HG02678 (cell line): ENCODE data around the gene ASPHD2.

ENCODE experiments used
- ATAC-seq: cut with Tn5 transposase; IDR thresholded peaks from one replicate; pipeline ENCODE4 v1.9.1; 2021; ENCODE audit warnings: mild to moderate bottlenecking, moderate library complexity; ENCODE audit not compliant: unreplicated experiment

Gene ASPHD2

DNA sequence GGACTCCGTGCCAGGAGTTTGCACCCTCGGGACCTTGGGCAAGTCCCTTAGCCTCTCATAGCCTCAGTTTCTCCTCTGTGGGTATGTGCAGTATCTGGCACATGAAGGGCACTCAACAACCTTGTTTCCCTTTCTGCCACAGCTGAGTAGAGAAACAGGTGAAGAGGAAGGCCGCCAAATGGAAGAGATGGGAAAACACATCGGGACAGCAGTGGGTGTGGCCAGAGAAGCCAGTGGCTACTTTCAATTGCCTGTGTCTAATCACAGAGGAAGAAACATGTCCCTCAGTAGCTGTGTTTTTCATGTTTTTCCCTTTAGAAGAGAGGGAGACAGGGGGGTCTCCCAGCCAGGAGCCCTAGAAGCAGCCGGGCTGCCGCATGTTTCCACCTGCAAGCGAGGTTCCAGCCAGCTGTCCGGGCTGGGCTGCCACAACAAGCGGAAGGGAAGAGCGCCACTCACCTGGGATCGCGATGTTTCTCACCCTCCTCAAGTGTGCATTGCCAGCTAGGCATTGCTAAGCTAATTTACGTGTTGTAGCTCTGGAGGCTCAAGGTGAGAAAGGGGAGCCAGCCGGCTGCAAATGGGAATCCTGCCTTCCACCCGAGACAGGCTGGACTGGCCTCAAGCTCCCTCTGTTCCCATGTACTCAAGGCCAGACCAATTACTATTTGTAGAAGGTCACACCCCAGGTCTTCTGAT lies 16.7 kb downstream of the ASPHD2 start:
- ATAC-seq: no peak

DNA sequence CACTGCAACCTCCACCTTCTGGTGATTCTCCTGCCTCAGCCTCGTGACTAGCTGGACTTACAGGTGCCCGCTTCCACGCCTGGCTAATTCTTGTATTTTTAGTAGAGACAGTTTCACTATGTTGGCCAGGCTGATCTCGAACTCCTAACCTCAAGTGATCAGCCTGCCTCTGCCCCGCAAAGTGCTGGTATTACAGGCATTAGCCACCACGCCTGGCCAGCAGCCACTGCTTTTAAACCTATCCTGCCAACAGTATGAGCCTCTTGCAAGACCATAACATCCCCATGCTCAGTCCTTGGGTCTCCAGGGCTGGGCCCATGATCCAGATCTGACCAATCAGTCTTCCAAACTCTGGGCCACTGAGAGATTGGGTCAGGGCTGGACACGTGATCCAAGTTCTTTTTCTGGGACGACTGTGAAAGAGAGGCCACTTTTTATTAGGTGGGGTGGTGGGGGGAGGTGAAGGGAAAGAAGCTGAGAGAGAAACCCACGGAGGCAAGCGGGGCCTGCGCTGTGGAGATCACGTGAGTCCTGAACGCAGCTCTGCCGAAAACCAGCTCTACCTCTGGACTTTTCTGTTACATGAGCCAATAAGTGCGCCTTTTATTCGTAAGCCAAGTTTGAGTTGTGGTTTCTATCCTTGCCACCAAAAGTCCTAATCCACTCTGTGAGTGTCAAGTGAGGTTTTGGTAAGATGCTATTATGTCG lies 17.9 kb downstream of the ASPHD2 start:
- no peak for ATAC-seq

DNA sequence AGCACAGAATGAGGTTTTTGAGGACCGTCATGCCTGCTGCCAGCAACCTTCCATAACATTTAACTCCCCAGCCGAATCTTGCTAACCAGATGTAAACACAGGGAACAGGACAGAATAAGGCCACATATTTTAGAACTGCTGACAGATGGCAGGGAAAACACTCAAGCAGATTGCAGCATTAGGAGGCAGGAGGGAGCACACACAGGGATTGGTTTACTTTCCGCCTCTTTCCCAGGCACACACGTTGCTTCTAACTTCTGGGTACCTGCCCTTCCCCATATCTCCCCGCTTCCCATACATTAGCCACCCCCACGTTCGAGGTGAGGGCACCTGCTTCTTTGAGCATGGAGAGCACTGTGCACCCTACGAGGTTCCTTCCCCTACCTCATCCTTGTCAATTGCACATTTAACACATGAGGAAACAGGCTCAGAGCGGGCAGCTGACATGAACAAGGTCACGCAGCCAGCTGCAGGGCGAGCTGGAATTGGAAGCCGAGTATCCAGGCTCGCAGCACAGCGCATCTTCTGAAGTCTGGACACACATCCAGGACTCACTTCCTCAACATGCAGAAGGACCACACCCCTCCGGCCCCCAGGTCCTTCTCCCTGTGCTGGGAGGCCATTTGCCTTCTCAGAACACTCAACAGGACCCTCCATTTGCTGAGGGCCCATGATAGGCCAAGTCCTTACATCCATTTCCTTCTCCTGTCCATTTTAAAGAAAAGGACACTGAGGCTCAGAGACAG lies 18.7 kb downstream of the ASPHD2 start:
- no peak for ATAC-seq

DNA sequence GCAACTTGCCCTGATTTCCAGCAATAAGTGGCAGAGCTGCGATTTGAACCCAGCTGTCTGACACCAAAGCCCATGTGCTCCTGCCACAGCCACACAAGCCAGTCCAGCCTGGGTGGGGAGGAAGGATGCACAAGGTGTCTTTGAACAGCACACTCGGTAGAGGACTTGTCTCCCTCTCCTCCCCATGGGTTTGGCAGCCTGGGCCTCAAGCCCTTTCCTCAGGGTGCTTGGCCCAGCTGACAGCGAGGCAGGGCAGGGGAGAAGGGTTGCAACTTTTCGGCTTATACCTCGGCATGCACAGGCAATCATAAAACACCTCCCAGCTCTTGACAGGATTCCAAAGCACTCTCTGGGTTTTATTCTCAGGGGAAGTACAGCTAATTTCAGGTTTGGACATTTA lies 19.3 kb downstream of the ASPHD2 start:
- ATAC-seq: no peak

DNA sequence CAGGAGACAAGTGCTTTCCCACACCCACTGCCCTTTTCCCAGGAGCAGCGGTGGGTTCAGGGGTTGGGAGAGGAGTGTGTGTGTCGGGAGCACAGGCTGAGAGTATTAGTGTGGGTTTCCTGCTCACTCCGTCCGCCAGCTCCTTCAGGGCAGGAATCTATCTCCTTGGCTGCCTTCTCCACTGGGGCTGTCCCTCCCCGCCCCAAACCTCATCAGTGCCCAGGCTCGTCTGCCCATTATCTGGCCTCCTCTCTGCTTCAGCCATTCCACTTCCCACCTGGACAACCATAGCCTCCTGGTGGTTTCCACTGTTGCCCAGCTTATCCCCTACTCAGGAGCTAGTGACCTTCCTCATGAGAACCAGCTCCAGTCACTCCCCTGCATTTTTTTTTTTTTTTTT lies 19.9 kb downstream of the ASPHD2 start:
- ATAC-seq: no peak

DNA sequence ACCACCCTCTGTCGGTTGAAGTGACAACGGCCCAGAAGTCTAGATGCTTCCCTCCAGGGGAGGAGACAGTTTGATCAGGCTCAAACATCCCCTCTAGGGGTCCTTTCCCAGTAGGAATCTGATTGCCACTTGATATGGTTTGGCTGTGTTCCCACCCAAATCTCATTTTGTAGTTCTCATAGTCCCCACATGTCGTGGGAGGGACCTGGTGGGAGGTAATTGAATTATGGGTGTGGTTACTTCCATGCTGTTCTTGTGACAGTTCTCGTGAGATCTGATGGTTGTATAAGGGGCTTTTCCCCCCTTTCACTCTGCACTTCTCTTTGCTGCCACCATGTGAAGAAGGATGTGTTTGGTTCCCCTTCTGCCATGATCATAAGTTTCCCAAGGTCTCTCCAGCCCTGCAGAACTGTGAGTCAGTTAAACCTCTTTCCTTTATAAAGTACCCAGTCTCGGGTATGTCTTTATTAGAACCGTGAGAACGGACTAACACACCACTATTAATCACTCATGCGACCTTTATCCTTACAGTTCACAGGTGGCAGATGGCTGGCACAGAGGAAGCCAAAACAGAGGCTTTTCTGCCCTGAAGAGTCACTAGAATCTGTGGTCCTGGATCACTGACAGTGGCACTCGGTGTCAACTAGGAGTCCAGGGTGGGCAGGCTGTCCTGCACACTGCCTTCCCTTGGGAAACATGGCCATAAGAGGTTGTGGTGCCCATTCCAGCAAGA lies 21.6 kb downstream of the ASPHD2 start:
- no peak for ATAC-seq

DNA sequence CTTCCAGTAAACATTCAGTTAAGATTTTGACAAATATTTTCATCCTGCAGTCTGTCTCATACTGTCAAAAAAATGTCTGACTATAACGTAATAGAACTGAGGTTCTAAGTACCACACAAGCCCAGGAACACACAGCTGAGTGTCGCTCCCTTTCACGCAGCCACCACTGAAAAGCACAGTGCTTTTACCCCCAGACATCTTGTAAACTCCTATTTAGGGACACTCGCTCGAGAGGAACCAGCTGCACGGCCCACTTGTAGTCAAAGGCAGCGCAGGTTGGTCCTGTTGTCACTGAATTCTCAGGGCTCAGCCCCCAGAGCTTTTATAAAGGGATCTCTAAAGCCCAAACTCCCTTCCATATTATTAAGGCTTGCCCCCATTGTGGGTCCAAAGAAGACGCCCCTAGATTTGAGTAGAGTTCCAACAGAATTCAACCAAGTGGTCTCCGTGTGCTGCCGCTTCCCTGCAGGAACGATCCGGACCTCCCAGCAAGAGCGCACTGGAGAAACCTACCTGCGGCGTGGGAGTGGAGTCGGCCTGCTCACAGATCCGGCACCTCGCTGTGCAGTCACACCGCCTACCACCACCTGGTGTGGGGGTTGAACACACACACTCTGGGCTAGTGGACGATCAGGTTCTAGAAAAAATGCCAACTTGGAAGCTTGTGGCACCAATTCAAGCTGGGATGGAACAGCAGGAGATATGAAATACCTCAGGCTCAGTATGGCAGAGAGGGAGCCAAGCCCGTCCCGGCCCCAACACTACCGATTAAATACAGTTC lies 23.4 kb downstream of the ASPHD2 start:
- ATAC-seq: no peak

DNA sequence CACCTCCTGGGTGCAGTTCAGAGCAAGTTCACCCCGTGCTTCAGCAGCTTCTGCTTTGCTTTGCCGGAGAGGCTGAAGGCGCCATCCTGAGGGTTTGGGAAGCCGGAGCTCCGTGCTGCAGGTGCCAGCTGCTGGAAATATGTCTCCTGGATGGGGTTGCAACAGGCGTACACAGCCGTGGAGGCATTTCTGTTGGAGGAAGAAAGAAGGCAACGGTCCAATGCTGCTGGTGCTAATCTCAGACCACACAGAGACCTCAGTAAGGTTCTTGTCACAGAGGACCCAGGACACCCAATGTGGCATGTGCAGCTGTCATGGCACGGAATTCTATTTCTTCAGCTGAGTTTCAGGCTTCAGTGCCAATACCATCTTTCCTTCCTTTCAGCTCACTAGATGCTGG lies 24.2 kb downstream of the ASPHD2 start:
- ATAC-seq: no peak

DNA sequence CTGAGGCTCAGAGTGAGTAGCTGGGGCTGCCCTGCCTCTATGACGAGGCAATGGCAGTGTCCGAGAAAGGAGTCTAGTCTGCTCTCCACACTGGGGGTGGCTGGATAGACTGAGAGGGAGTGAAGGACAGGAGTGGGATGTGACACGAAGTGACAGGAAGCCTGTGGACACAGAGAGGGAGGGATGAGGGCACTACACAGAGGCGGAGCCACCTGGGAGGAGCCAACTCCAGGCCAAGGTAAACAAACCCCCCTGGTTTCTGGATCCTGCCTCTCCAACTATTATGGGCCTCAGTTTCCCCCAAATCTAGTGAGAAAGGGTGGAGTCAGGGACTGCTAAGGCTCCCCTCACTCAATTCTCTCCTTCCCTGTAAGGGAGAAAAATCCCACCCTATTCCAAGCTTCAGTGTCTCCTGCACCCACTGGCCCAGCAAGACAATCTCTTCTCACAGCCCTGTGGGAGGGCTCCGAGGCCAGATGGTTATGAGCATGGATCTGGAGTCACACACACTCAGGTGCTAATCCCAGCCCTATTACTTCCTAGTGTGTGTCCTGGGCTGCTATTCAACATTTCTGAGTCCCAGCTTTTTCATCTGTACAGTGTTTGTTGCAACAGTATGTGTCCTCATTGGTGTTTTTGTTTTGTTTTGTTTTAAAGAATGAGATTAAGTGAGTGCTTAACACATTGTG lies 24.9 kb downstream of the ASPHD2 start:
- no peak for ATAC-seq

DNA sequence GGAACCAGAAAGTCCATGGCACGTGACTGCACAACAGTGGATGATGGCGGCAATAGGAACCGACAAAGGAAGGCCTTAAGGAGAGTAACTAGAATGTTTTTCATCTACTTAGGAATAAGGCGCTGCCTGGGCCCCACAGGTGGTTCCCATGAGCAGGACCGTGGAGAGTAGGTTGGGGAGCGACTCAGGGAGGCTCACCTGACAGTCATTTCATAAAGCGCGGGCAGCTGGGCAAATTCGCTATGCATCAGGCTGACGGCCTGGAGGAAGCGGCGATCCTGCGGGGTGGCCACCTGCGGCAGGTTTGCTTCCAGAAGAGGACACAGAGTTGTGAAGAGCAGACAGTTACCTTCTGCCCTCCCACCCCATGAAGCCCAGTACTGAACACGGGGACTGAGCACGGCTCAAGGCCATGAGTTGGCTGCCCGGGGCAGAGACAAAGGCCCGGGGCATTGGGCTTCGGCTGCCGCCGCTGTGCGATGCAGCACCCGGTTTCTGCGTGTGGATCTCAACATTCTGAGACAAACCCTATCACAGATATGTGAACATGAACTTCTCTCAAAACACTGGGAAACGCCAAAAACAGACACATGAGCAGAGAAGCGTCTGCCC lies 28.7 kb downstream of the ASPHD2 start:
- no peak for ATAC-seq

DNA sequence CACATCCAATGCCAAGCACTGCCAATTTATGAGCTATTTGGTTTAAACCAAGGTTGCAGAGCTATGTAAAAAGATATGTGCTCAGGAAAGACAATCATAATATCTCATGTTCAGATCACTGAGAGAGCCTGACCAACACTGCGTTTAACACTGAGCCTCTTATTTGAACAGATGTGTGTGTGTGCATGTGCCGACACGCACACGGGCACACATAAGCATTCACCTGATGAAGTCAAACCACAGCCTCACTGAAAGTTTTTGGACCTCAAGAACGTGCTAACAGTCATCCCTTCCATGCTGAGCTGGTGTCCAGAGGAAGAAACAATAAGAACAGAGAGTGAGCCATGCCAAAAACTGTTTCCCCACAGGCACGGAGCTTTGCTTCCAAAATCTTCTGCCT lies 31.1 kb downstream of the ASPHD2 start:
- no peak for ATAC-seq

DNA sequence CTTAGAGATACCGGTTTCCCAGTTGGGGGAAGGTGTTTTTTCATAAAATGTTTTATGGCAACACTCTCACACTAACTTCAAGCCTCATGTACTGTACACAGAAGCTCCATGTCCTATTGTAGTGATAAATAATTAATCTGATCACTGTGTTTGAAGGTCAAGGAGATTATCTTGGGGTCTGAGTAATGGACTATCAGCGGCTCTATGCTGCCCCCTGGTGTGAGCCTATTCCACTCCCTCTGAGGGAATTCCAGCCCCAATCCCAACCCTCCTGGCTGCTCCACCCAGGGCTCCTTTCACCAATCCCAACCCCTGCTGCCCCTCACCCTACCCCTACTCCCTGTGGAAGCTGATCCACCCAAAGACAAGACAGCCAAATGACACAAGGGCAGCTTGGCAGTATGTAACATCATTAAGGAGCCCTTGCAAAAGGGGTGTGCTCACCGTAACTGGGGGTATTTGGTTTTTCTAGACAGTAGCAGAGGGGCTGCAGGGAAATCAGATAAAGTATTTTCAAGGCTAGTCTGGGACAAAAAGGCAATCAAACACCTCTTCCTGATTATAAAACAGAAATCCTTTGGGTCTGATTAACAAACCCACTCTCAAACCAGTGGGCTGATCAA lies 32.2 kb downstream of the ASPHD2 start:
- no peak for ATAC-seq

DNA sequence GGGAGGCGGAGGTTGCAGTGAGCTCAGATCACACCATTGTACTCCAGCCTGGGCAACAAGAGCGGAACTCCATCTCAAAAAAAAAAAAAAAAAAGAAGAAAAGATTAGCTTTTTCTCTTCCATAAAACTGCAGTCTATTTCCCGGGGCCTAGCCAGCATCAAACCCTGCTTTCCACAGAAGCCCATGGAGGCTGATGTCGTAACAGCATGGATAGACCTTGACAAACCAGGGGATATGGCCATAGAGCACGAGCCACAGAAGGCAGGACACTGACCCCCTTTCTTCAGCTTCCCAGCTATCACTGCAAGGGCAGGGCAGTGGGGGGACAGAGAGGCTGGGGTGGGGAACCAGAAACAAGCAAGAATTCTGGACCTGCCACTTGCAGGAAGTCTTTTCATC lies 33.0 kb downstream of the ASPHD2 start:
- no peak for ATAC-seq

DNA sequence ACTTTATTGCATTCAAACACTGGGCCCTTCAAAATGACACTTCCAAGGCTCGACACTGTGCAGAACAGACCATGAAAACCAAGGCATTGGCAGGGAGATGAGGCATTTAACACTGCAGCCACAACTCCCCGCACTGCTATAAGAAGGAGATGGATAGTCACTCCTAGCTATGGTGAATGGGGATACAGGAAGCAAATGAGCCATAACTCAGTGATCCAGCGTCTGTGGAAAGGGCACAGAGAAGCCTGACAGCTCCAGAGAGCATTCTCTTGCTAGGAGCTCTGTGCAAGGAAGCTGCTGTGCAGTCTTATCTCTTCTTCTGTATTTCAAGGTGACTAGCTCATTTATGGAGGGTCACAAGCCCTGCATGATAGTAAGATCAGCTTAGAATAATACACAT lies 33.6 kb downstream of the ASPHD2 start:
- ATAC-seq: no peak

DNA sequence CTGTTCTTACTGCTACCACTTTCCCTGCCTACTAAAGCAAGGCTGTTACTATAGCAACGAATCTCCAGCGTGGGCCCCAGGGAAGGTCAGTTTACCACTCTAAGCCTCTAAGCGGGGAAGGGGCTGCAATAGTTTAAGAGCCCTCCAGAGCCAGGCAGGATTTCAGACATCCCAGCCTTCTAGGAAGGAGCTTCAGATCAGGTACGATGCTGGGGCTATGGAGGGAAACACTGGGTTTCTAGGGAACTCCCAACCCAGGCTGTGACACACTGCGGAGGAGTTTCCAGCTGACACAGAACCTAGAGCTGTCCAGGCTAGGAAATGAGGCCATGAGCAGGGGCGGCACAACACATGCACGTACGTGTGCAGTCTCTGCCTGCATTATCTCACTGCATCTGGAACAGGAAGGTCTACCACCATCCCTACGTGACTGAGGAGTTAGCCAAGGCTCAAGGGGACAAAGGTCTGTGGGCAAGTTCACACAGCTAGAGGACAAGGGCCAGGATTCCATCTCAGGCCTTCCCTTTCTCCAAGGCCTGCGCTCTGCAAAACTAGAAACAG lies 34.1 kb downstream of the ASPHD2 start:
- ATAC-seq: no peak

DNA sequence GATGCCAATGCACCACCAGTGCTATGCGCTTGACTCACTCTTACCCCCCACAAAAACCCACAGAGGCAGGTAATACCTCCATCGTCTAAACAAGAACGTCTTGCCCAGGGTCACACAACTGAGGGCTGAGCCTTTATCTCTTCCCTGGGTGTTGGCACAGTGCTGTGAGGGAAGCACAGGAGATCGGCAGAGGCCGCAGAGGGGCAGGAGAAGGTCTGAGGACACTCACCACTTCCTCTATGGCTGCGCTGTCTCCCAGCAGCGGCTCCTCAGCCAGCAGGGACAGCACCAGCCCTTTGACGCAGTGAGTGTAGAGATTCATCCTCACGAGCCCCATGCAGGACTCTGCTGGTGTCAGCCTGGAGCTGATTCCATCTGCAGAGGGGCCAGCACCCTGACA lies 34.6 kb downstream of the ASPHD2 start:
- no peak for ATAC-seq

DNA sequence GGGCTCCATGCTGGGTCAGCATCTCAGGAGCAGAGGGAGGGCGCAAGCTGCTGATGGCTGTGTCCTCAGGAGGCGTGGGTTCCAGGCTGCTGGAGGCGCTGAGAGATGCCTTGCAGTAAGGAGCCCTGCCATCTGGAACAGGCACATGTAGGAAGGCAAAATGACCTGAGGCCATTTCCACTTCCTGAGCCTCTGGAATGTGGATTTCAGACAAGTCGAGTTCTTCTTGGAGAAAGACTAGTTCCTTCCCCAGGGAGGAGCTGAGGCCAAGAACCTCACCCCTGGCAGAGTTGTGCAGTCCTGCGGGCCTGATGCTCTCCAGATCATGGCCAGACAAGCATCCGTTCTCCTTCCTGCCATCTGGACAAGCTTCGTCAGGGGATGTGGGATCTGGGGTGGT lies 35.3 kb downstream of the ASPHD2 start:
- ATAC-seq: no peak

DNA sequence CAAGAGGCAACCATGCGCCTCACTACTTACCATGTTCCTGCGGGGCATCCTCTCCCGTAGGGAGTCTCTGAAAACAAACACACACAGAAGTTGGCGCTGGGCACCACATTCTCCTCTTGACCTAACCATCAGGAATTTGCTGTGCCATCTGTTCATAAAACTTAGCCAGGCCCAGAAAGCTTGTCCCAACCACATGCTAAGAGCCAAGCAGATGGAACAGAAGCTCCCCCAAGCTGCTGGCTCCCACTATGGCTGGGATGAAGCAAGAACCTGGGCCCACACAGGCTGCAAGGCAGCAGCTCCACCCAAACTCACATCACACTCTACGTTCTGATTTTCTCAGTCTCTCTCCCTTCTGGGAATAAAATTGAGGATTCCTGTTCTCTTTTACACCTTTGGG lies 37.1 kb downstream of the ASPHD2 start:
- no peak for ATAC-seq

DNA sequence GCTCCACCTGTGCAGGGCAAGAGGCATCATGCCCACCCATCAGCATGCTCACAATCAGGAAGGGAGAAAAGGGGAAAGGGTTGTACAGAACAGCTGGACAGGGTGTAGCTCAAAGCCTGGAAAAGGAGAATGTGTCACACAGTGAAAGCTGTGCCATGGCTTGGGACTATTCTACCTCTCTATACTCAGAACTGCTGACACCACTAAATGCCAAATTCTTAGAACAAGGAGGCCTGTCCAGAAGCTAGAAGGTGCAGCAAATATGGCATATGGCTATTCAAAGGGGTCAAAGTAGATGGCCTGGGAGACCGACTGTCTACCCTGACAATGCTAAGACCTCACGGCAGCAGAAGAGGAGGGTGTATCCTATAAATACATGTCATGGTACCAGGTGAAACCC lies 41.7 kb downstream of the ASPHD2 start:
- ATAC-seq: no peak
